KMS-11 (cell line): ENCODE measurements around the gene MAGEA8.
A peak's percentile ranks its signal among the peaks of the same experiment; 100 is the strongest.
"Not testable (repeated sequence)": the region's sequence is repeated elsewhere in the genome, so short reads cannot be mapped to it uniquely, and the experiment has no call there.

Source experiments
- H2AFZ ChIP-seq: fragments of 200-600 bp; sonication (generic); 2 replicates; pipeline ENCODE4 v1.6.1; 2016; ENCODE audit warnings: antibody characterized with exemption, mixed run types, low read depth
- H3K27ac ChIP-seq: fragments of 200-600 bp; sonication (generic); 2 replicates; pipeline ENCODE4 v1.6.1; 2016; ENCODE audit warnings: mild to moderate bottlenecking, mixed run types
- H3K27me3 ChIP-seq: fragments of 200-600 bp; sonication (generic); 2 replicates; pipeline ENCODE4 v1.6.1; 2017; ENCODE audit warnings: mild to moderate bottlenecking, low read depth, mixed run types, moderate library complexity; ENCODE audit not compliant: insufficient read depth
- H3K36me3 ChIP-seq: fragments of 200-600 bp; sonication (generic); 2 replicates; pipeline ENCODE4 v1.6.1; 2017; ENCODE audit warnings: mild to moderate bottlenecking, mixed run types; ENCODE audit not compliant: insufficient read depth
- H3K4me1 ChIP-seq: fragments of 200-600 bp; sonication (generic); 2 replicates; pipeline ENCODE4 v1.6.1; 2016; ENCODE audit warnings: mild to moderate bottlenecking, low read depth, mixed run types; ENCODE audit not compliant: poor library complexity, severe bottlenecking
- H3K4me2 ChIP-seq: fragments of 200-600 bp; sonication (generic); 2 replicates; pipeline ENCODE4 v1.7.0; 2016; ENCODE audit warnings: mild to moderate bottlenecking, mixed run types
- H3K4me3 ChIP-seq: fragments of 200-600 bp; sonication (generic); IDR thresholded peaks from 2 replicates; pipeline ENCODE4 v1.6.1; 2017; ENCODE audit warnings: low read depth, low read length, mixed read lengths; ENCODE audit not compliant: insufficient read depth
- H3K79me2 ChIP-seq: fragments of 200-600 bp; sonication (generic); 2 replicates; pipeline ENCODE4 v1.6.1; 2016; ENCODE audit warnings: low read depth, mixed run types; ENCODE audit not compliant: insufficient read depth
- H3K9ac ChIP-seq: fragments of 200-600 bp; sonication (generic); 2 replicates; pipeline ENCODE4 v1.6.1; 2016; ENCODE audit warnings: mild to moderate bottlenecking, mixed run types
- H4K20me1 ChIP-seq: fragments of 200-600 bp; sonication (generic); 2 replicates; pipeline ENCODE4 v1.6.1; 2016; ENCODE audit warnings: mild to moderate bottlenecking, mixed run types; ENCODE audit not compliant: insufficient read depth
- TF ChIP-seq, protein P1 (sequence below): fragments of 200-600 bp; sonication (generic); conservative IDR thresholded peaks from 2 replicates; pipeline ENCODE4 v1.6.1; 2017; ENCODE audit warnings: low read depth, mild to moderate bottlenecking, antibody characterized with exemption, low read length, moderate library complexity, mixed read lengths

MAGEA8 gene

DNA sequence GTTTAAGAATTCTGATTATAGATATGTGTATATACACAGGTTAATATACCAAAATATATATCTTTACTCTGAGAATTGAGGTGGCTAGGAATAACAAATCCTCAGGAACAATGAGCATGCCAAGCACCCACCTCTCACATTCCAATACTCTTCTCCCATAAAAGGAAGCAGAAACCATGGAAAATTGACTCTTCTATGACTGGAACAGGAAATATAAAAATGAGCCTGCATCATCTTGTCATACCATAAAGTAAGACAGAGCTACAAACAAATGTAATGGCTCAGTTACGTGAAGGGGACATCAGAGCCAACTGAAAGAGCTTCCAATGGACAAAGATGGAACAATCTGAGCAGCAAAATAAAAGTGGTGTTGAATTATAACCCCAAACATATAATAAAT is 3.8 kb upstream of the MAGEA8 start:
- Histone ChIP-seq H4K20me1 (no peaks in the 10 kb centered on the region), H3K4me2 (no peak overlapping the region), H3K27ac (no peak overlapping the region), H3K9ac (no peak overlapping the region), H3K27me3 (no peaks in the 10 kb centered on the region), H3K4me1 (no peaks in the 10 kb centered on the region), H3K4me3 (no peak overlapping the region), H2AFZ (no peak overlapping the region), H3K36me3 (no peaks in the 10 kb centered on the region), H3K79me2 (no peaks in the 10 kb centered on the region)
- TF ChIP-seq, protein P1, sequence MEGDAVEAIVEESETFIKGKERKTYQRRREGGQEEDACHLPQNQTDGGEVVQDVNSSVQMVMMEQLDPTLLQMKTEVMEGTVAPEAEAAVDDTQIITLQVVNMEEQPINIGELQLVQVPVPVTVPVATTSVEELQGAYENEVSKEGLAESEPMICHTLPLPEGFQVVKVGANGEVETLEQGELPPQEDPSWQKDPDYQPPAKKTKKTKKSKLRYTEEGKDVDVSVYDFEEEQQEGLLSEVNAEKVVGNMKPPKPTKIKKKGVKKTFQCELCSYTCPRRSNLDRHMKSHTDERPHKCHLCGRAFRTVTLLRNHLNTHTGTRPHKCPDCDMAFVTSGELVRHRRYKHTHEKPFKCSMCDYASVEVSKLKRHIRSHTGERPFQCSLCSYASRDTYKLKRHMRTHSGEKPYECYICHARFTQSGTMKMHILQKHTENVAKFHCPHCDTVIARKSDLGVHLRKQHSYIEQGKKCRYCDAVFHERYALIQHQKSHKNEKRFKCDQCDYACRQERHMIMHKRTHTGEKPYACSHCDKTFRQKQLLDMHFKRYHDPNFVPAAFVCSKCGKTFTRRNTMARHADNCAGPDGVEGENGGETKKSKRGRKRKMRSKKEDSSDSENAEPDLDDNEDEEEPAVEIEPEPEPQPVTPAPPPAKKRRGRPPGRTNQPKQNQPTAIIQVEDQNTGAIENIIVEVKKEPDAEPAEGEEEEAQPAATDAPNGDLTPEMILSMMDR = no peak

DNA sequence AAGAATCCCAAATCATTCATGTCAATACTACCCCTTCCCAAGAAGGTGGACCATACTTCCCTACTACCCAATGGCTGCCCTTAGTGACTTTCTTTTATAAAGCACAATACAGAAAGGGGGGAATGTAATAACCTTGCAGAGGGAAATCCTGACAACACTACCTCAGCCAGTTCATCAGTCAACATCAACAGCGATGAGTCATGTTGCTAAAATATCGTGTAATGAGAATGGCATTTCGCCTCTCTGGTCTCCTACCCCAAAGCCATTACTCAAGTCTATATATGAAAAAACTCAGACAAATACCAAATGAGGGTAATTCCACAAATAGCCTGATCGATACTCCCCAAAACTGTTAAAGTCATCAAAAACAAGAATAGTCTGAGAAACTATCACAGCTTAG is 3.3 kb upstream of the MAGEA8 start:
- TF ChIP-seq, protein P1 = no peak
- Histone ChIP-seq H3K4me1 (no peaks in the 10 kb centered on the region), H2AFZ (no peak overlapping the region), H3K4me3 (no peak overlapping the region), H3K9ac (no peak overlapping the region), H3K27ac (no peak overlapping the region), H3K27me3 (no peaks in the 10 kb centered on the region), H4K20me1 (no peaks in the 10 kb centered on the region), H3K79me2 (no peaks in the 10 kb centered on the region), H3K4me2 (no peak overlapping the region), H3K36me3 (no peaks in the 10 kb centered on the region)

DNA sequence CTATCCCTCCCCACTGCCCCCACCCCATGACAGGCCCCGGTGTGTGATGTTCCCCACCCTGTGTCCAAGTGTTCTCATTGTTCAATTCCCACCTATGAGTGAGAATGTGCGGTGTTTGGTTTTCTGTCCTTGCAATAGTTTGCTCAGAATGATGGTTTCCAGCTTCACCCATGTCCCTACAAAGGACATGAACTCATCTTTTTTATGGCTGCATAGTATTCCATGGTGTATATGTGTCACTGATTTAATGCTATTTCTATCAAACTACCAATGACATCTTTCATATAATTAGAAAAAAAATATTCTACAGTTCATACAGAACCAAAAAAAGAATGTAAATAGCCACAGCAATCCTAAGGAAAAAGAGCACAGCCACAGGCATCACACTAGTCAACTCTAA is 9.8 kb downstream of the MAGEA8 start:
- H3K9ac ChIP-seq, H2AFZ ChIP-seq, H3K4me2 ChIP-seq: not testable (repeated sequence)

DNA sequence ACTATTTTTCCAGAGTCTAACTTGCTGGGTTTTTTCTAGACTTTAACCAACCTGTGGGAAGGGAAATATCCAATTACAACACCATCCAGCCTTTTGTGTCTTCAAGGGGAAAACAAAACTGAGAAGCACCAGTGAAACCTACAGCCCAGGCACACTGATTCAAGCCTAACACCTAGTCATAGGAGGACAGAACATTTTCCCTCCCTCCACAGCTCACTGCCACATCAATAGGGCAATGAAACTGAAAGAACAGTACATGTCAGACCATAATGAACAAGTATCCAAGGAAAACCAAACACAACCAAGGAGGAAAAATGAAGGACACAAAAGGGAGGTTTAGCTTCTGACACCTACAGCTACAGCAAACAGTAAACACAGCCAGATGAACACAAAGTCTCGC is 17.6 kb downstream of the MAGEA8 start:
- Histone ChIP-seq H2AFZ (no peak overlapping the region), H3K27ac (no peak overlapping the region), H4K20me1 (no peaks in the 10 kb centered on the region), H3K4me2 (no peak overlapping the region), H3K27me3 (no peaks in the 10 kb centered on the region), H3K79me2 (no peaks in the 10 kb centered on the region), H3K9ac (no peak overlapping the region), H3K36me3 (no peaks in the 10 kb centered on the region), H3K4me1 (no peaks in the 10 kb centered on the region), H3K4me3 (no peak overlapping the region)
- TF ChIP-seq, protein P1 = no peak

More for the DNA sequence above, 9.8 kb downstream of the MAGEA8 start:
- not testable (repeated sequence) for H3K27me3 ChIP-seq, H3K27ac ChIP-seq, H3K36me3 ChIP-seq, H3K4me1 ChIP-seq, H4K20me1 ChIP-seq, H3K79me2 ChIP-seq, H3K4me3 ChIP-seq

DNA sequence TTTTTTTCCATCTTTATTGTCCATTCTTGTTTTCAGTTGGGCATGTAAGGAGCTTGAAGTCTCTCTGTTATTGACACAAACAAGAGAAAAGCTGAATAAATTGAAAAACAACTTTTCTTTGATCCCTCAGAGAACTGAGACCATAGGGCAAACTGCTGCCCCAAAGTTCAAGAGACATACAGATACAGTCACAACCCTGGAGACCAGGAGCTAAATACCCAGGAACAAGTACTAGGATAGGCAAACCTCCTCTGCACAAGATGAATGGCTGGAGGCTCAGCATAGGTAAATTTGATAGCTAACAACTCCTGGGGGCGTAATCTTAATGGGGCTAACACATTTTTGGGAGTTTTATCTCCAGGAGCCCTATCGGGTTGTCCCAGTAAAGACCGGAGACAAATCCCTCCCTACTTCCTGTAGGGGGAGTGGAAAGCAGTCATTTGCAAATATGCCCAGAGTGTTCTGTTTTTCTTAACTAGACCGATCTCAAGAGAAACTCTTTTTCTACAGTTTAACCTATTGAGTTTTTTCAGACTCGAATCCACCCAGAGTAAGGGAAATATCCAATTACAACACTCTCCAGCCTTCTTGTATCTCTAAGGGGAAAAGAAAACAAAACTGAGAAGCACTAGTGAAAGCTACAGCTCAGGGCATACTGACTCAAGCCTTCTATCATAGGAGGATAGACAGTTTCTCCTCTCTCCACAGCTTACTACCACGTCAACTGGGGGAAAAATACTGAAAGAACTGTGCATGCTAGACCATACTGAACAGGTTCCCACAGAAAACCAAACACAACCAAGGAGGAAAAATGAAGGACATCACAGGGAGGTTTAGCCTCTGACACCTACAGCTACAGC is 23.1 kb downstream of the MAGEA8 start:
- no peak overlapping the region for H3K9ac ChIP-seq
- TF ChIP-seq, protein P1 = no peak

More for the DNA sequence above, 23.1 kb downstream of the MAGEA8 start:
- Histone ChIP-seq H3K4me2 (no peak overlapping the region), H3K36me3 (no peaks in the 10 kb centered on the region), H3K79me2 (no peaks in the 10 kb centered on the region), H3K27me3 (no peaks in the 10 kb centered on the region), H3K27ac (no peak overlapping the region), H3K4me3 (no peak overlapping the region), H4K20me1 (no peaks in the 10 kb centered on the region), H3K4me1 (no peaks in the 10 kb centered on the region), H2AFZ (0 out of 2 replicates have a peak overlapping the region, but pooled peaks have one; percentile 26)
